DMS53 treated with DMSO at 0.1 percent for 48 hours (cell line): ENCODE results near the gene NDUFA7.
"Not testable (repeated sequence)": the region's sequence is repeated elsewhere in the genome, so short reads cannot be mapped to it uniquely, and the experiment has no call there.

Source experiments
- DNase-seq: peaks from one replicate; lab custom pipeline; 2025; ENCODE audit not compliant: unreplicated experiment; lab: John Stamatoyannopoulos, UW

NDUFA7 gene

GRCh38 chr19:8342316-8342683 is 21.1 kb upstream of the NDUFA7 start:
- DNase-seq: no peak

GRCh38 chr19:8341504-8341903 is 20.3 kb upstream of the NDUFA7 start:
- DNase-seq: not testable (repeated sequence)

GRCh38 chr19:8340341-8341096 is 19.3 kb upstream of the NDUFA7 start:
- DNase-seq: no peak

- DNase-seq: no peak
These were observed 17.7 kb upstream of the NDUFA7 start for GRCh38 chr19:8338835-8339234.

DNA sequence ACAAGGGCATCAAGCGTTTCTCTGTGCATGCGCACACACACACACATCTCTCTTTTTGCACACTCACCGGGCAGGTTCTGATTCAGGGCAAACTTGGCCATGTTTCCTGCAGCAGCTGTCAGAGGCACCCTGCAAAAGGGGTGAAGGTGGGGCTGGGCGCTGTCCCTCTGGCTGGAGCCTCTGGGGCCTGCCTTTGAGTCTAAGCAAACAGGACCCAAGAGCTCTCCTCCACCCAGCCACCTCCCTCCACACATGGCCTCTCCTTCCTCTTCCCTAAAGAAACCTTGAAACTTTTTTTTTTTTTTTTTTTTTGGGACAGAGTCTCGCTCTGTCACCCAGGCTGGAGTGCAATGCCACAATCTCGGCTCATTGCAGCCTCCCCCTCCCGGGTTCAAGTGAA is 16.6 kb upstream of the NDUFA7 start:
- no peak for DNase-seq

DNA sequence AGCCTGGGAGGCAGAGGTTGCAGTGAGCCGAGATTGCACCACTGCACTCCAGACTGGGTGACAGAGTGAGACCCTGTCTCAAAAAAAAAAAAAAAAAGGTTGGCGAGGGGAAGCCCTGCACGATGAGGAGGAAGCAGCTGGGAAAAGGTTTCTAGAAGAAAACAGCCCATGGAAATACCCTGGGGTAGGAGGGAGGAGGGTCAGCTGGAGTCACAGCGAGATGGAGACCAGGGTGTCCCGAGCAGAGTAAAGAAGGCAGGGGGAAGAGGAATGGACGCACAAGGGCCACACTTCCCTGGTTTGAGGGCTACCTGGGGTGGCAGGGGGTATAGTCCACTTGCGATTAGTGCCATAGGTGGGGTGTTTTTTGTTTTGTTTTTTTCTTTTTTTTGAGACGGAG is 15.5 kb upstream of the NDUFA7 start:
- DNase-seq: no peak

- DNase-seq: peak; percentile 18
These were observed 14.9 kb upstream of the NDUFA7 start for GRCh38 chr19:8336072-8336569.

DNA sequence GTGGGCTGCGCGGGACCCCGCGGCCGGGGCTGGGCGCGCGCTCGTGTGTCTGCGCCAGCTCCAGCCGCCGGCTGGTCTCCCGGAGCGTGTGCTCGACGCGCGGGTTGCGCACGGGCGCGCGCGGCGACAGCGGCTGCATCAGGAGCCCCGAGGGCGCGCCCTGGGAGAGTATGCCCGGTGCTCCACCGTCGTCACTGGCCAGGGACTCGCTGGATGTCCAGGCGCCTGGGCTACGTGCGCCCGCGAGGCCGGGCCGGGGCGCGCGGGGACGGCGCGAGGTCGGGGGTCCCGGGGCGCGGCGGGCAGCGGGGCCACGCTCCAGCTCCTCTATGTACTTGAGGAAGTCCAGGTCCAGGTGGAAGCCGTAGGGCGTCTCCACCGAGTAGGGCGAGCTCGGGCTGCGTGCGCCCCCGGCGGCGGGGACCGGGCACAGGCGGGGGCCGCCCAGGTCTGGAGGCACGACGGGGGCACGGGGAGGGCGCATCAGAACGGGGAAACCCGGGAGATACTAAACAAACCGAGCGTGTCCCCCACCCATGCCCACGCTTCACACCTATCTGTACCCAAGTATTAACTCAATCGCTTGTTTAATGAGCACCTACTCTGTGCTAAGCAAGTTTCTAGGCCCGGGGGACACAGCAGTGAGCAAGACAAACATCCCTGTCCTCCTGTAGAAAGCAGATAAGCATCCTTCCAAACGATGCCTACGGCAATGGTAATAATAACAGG is 14.3 kb upstream of the NDUFA7 start:
- peak; percentile 82 for DNase-seq

DNA sequence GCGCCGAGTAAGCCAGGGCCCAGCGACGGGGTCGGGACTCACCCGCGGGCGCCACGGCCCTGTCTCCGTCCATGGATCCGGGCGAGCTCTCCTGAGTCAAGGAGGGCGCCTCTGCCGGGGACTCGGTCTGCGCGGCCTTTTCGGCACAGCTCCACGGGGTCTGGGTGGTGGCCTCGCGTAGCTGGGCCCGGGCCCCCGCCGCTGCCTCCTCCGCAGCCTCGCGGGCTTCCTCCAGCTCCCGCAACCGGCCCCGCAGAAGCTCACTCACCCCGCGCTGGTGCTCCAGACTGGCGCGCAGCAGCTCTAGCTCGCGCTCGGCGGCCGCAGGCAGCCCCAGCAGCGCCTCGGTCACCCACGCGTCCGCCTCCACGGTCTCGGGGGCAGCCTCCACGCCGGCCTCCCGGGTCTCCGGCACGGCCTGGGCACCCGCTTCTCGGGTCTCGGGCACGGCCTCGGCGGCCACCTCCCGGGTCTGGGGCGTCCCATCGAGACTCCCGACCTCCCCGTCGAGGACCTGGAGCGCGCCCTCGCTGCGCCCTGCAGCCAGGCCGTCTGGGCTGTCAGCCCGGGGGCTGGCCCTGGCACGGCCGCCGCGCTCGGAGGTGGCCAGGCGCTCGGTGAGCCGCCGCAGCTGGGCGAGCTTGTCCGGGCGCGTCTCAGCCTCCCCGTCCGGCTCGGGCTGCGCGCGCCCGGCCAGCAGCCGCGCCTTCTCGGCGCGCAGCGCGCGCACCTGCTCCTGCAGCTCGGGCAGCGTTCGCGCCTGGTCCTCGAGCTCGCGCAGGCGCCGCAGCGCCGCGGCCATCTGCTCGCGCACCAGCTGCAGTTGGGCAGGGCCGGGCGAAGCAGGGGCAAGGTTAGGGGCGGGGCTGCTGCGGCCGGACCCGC is 13.5 kb upstream of the NDUFA7 start:
- DNase-seq: peak; percentile 82

GRCh38 chr19:8333767-8334457 is 12.7 kb upstream of the NDUFA7 start:
- DNase-seq: no peak

DNA sequence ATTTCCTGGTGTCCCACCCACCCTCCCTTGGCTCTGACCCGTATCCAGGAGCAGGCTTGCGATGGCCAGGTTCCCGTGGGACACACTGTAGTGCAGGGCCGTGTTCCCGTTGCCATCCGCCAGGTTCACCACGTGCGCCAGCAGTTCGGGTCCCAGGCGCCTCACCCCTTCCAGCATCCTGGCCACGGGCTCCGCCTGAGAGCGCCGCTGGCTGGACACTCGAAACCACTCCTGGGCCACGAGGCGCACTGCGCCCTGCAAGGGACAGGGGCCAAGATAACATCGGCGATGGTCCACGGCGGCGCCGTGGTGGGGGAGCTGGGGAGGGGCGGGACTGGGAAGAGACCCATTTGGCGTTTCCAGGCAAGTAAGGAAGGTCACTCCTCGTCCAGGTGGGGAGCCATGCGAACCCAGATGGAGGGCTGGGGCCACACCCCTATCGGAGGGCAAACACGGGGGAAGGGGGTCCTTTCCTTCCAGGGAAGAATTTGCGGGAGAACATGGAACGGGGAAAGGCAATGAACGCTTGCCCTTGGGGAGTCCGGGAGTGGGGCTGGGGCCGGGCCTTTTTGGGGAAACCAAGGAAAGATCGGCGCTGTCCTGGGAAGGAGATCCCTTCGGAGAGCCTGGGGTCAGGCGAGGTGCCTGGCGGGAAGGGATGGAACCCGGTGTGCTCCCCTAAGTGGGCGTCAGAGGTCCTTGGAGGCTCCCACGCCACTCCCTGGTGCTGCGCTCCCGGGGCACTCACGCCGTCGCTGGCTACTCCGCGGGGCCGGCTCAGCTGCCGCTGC is 12.0 kb upstream of the NDUFA7 start:
- DNase-seq: no peak

- DNase-seq: no peak
These were observed 10.2 kb upstream of the NDUFA7 start for GRCh38 chr19:8331263-8331845.

DNA sequence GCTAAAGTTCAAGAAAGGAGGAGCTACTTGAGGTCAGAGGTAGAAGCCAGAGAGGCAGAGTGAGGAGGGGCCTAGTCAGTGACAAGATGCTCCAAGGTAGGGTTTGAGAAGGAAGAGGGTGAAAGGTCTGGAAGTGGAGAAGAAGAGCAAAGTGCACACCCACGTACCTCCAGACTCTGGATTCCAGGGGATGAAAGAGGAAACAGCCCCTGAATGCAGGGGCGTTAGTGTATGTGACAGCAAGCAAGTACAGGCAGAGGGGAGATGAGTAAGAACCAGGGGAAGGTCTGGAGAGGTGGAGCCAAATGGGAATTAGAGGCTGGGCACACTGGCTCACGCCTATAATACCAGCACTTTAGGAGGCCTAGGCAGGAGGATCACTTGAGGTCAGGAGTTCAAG is 8.8 kb upstream of the NDUFA7 start:
- DNase-seq: no peak

DNA sequence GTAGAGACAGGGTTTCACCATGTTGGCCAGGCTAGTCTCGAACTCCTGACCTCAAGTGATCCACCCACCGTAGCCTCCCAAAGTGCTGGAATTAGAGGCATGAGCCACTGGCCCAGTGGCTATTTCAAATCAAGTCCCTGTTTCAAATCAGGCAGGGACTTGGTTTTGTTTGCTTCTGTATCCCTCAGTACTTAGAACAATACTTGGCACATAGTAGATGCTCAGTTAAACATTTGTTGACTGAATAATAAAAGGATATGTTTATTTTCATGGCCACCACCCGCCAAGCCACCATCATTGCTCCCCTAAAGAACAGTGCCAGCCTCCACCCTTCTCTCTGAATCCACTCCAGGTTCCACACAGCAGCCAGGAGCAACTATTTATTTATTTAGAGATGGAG is 4.3 kb upstream of the NDUFA7 start:
- no peak for DNase-seq

DNA sequence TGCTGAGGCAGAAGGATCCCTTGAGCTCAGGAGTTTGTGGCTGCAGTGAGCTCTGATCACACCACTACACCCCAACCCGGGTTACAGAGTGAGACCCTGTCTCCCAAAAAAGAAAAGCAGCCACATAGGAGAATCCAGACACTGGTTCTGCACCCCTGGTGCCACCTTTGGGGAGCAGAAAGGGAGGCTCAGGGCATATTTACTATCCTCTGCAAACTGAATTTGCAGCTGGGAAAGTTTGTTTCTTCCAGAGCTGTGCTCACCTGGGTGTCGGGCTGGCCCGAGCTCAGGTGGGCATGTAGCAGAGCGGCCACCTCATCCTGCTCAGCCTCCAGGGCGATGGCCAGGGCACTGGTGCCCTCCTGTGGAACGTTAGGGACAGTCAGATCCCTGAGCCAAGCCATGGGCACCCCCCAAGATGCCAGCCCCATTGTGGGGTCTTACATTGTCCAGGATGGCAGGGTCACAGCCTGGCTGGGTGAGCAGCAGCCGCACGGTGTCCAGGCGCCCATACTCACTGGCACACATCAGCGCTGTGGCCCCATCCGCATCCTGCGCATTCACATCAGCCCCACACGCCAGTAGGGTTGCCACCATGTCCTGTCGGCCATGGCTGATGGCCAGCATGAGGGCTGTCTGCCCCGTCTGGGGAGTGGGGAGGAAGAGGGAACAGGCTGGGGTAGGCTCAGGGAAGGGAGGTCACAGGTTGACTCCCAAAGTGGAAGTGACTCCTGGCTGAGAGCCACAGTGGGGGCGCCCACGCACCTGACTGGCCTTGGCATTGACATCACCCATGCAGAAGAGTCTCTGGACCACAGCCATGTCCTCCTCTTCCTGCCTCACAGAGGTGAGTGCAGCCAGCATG is 3.2 kb upstream of the NDUFA7 start:
- DNase-seq: peak; percentile 46

DNA sequence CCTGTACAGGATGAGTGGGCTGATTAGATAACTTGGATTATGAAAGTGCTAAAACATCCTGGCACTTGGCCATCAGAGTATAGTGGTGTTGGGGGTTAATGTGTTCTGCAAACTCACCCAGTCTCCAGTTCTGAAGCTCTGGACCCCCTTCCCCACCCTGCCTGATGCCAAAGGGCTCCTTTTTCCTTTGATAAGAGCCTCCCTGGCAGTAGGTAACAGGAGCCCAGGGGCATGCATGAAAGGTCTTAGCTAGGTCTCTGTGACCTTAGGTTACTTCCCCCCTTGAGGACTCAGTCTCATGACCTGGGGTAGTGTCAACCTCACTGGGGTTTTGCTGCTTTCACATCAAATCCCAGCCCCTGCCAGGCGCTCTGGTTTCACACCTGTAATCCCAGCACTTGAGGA is 2.6 kb upstream of the NDUFA7 start:
- no peak for DNase-seq

DNA sequence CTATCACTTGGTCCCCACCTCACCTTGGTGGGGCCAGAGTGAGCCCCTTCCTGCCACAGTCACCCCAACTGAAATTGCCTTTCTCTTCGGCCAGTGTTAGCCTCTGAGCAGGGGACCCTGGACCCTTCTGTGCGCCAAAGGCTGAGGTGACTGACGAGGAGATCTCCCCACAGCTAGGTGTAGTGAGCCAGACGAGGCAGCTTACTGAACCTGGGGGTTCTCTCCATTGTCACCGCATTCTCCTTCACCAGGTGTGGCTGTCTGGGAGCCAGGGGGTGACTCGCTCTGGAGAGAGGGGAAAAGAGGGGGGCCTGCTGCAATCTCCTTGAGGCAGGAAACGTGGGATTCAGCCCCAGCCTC is 1.4 kb upstream of the NDUFA7 start:
- no peak for DNase-seq

- DNase-seq: no peak
These were observed 937 bp upstream of the NDUFA7 start for GRCh38 chr19:8321986-8322637.
